Measurements from ENCODE around the gene NKG7. TPM values are rescaled to one million over a fixed set of nuclear protein-coding genes. Genes with fewer than 3 reads are reported as not detected.
A peak's percentile ranks its signal among the peaks of the same experiment; 100 is the strongest.

Gene NKG7
- total and polyA plus RNA-seq, 2 donors: 10.5 to 11.6 TPM

- DNase-seq (ENCODE audit: low read depth in 6 of 9, low spot score in 9 of 9): peak in 8 of 9 donors; percentile 76 to 94 (median 86)
- Histone ChIP-seq H3K27me3 (ENCODE audit: control insufficient read depth in 2 of 2, insufficient read depth in 1 of 2, low read length in 1 of 2) (no peaks in the 10 kb centered on the region), H3K36me3 (ENCODE audit: control insufficient read depth in 2 of 2, insufficient read depth in 2 of 2, low read length in 1 of 2) (peaks cover 16 to 27% of the 10 kb centered on the region in 2 donors), H3K4me1 (ENCODE audit: control insufficient read depth in 2 of 2, insufficient read depth in 2 of 2, low read length in 2 of 2) (peaks cover 8 to 31% of the 10 kb centered on the region in 2 donors), H3K4me3 (ENCODE audit: low read length in 2 of 2) (no peak overlapping the region), H3K27ac (ENCODE audit: low read depth in 1 of 2, low read length in 1 of 2) (peak overlapping the region; percentile 73 to 80), H3K9me3 (ENCODE audit: control insufficient read depth in 2 of 2, insufficient read depth in 1 of 2, low read length in 1 of 2) (no peaks in the 10 kb centered on the region)
- WGBS: 6% methylated on average over 8 of the region's 8 CpGs
Observed at GRCh38 chr19:51354742-51355148, 17.7 kb downstream of the NKG7 start.

- Histone ChIP-seq H3K4me1 (ENCODE audit: control insufficient read depth in 2 of 2, insufficient read depth in 2 of 2, low read length in 2 of 2) (peaks cover 8 to 26% of the 10 kb centered on the region in 2 donors), H3K4me3 (ENCODE audit: low read length in 2 of 2) (no peak overlapping the region), H3K9me3 (ENCODE audit: control insufficient read depth in 2 of 2, insufficient read depth in 1 of 2, low read length in 1 of 2) (no peaks in the 10 kb centered on the region), H3K27ac (ENCODE audit: low read depth in 1 of 2, low read length in 1 of 2) (peak overlapping the region; percentile 73 to 80), H3K36me3 (ENCODE audit: control insufficient read depth in 2 of 2, insufficient read depth in 2 of 2, low read length in 1 of 2) (peaks cover 18 to 31% of the 10 kb centered on the region in 2 donors), H3K27me3 (ENCODE audit: control insufficient read depth in 2 of 2, insufficient read depth in 1 of 2, low read length in 1 of 2) (no peaks in the 10 kb centered on the region)
- no peak for DNase-seq (ENCODE audit: low read depth in 6 of 9, low spot score in 9 of 9)
- WGBS: 93% methylated on average over 12 of the region's 12 CpGs
Observed at GRCh38 chr19:51354103-51354741, 18.2 kb downstream of the NKG7 start.

- Histone ChIP-seq H3K4me3 (ENCODE audit: low read length in 2 of 2) (no peak overlapping the region), H3K27ac (ENCODE audit: low read depth in 1 of 2, low read length in 1 of 2) (no peak overlapping the region), H3K36me3 (ENCODE audit: control insufficient read depth in 2 of 2, insufficient read depth in 2 of 2, low read length in 1 of 2) (peaks cover 18 to 31% of the 10 kb centered on the region in 2 donors), H3K9me3 (ENCODE audit: control insufficient read depth in 2 of 2, insufficient read depth in 1 of 2, low read length in 1 of 2) (no peaks in the 10 kb centered on the region), H3K4me1 (ENCODE audit: control insufficient read depth in 2 of 2, insufficient read depth in 2 of 2, low read length in 2 of 2) (peaks cover 8 to 19% of the 10 kb centered on the region in 2 donors), H3K27me3 (ENCODE audit: control insufficient read depth in 2 of 2, insufficient read depth in 1 of 2, low read length in 1 of 2) (no peaks in the 10 kb centered on the region)
- 97% methylated on average over 16 of the region's 16 CpGs for WGBS
- no peak for DNase-seq (ENCODE audit: low read depth in 6 of 9, low spot score in 9 of 9)
Observed at GRCh38 chr19:51352783-51353360, 19.6 kb downstream of the NKG7 start.

- H3K27me3 ChIP-seq (ENCODE audit: control insufficient read depth in 2 of 2, insufficient read depth in 1 of 2, low read length in 1 of 2): no peaks in the 10 kb centered on the region
- peaks cover 8 to 15% of the 10 kb centered on the region in 2 donors for H3K4me1 ChIP-seq (ENCODE audit: control insufficient read depth in 2 of 2, insufficient read depth in 2 of 2, low read length in 2 of 2)
- peaks cover 20 to 45% of the 10 kb centered on the region in 2 donors for H3K36me3 ChIP-seq (ENCODE audit: control insufficient read depth in 2 of 2, insufficient read depth in 2 of 2, low read length in 1 of 2)
- no peak overlapping the region for H3K4me3 ChIP-seq (ENCODE audit: low read length in 2 of 2)
- peaks cover 0 to 1% of the 10 kb centered on the region in 2 donors for H3K9me3 ChIP-seq (ENCODE audit: control insufficient read depth in 2 of 2, insufficient read depth in 1 of 2, low read length in 1 of 2)
- no peak for DNase-seq (ENCODE audit: low read depth in 6 of 9, low spot score in 9 of 9)
- no peak overlapping the region for H3K27ac ChIP-seq (ENCODE audit: low read depth in 1 of 2, low read length in 1 of 2)
- WGBS: 93% methylated on average over 11 of the region's 11 CpGs
Observed at GRCh38 chr19:51351266-51351990, 21.0 kb downstream of the NKG7 start.

- Histone ChIP-seq H3K4me1 (ENCODE audit: control insufficient read depth in 2 of 2, insufficient read depth in 2 of 2, low read length in 2 of 2) (peaks cover 0 to 2% of the 10 kb centered on the region in 2 donors), H3K27me3 (ENCODE audit: control insufficient read depth in 2 of 2, insufficient read depth in 1 of 2, low read length in 1 of 2) (peaks cover 0 to 2% of the 10 kb centered on the region in 2 donors), H3K9me3 (ENCODE audit: control insufficient read depth in 2 of 2, insufficient read depth in 1 of 2, low read length in 1 of 2) (peaks cover 0 to 1% of the 10 kb centered on the region in 2 donors), H3K36me3 (ENCODE audit: control insufficient read depth in 2 of 2, insufficient read depth in 2 of 2, low read length in 1 of 2) (peaks cover 21 to 52% of the 10 kb centered on the region in 2 donors), H3K27ac (ENCODE audit: low read depth in 1 of 2, low read length in 1 of 2) (no peak overlapping the region), H3K4me3 (ENCODE audit: low read length in 2 of 2) (no peak overlapping the region)
- no peak for DNase-seq (ENCODE audit: low read depth in 6 of 9, low spot score in 9 of 9)
- 80% methylated on average over 10 of the region's 10 CpGs for WGBS
Observed at GRCh38 chr19:51347209-51347928, 25.1 kb downstream of the NKG7 start.

GRCh38 chr19:51346742-51347141 lies 25.7 kb downstream of the NKG7 start:
- no peak for DNase-seq (ENCODE audit: low read depth in 6 of 9, low spot score in 9 of 9)
- no peak overlapping the region for H3K4me3 ChIP-seq (ENCODE audit: low read length in 2 of 2)
- peaks cover 21 to 48% of the 10 kb centered on the region in 2 donors for H3K36me3 ChIP-seq (ENCODE audit: control insufficient read depth in 2 of 2, insufficient read depth in 2 of 2, low read length in 1 of 2)
- H3K9me3 ChIP-seq (ENCODE audit: control insufficient read depth in 2 of 2, insufficient read depth in 1 of 2, low read length in 1 of 2): peaks cover 0 to 1% of the 10 kb centered on the region in 2 donors
- H3K27ac ChIP-seq (ENCODE audit: low read depth in 1 of 2, low read length in 1 of 2): no peak overlapping the region
- H3K4me1 ChIP-seq (ENCODE audit: control insufficient read depth in 2 of 2, insufficient read depth in 2 of 2, low read length in 2 of 2): peaks cover 0 to 2% of the 10 kb centered on the region in 2 donors
- 94% methylated on average over 17 of the region's 17 CpGs for WGBS
- peaks cover 0 to 7% of the 10 kb centered on the region in 2 donors for H3K27me3 ChIP-seq (ENCODE audit: control insufficient read depth in 2 of 2, insufficient read depth in 1 of 2, low read length in 1 of 2)

- H3K4me1 ChIP-seq (ENCODE audit: control insufficient read depth in 2 of 2, insufficient read depth in 2 of 2, low read length in 2 of 2): peaks cover 0 to 2% of the 10 kb centered on the region in 2 donors
- no peak overlapping the region for H3K27ac ChIP-seq (ENCODE audit: low read depth in 1 of 2, low read length in 1 of 2)
- WGBS: 98% methylated on average over 9 of the region's 9 CpGs
- peaks cover 0 to 1% of the 10 kb centered on the region in 2 donors for H3K9me3 ChIP-seq (ENCODE audit: control insufficient read depth in 2 of 2, insufficient read depth in 1 of 2, low read length in 1 of 2)
- no peak overlapping the region for H3K4me3 ChIP-seq (ENCODE audit: low read length in 2 of 2)
- peaks cover 11 to 23% of the 10 kb centered on the region in 2 donors for H3K27me3 ChIP-seq (ENCODE audit: control insufficient read depth in 2 of 2, insufficient read depth in 1 of 2, low read length in 1 of 2)
- H3K36me3 ChIP-seq (ENCODE audit: control insufficient read depth in 2 of 2, insufficient read depth in 2 of 2, low read length in 1 of 2): peaks cover 12 to 34% of the 10 kb centered on the region in 2 donors
- DNase-seq (ENCODE audit: low read depth in 6 of 9, low spot score in 9 of 9): no peak
Observed at GRCh38 chr19:51345076-51345620, 27.3 kb downstream of the NKG7 start.

GRCh38 chr19:51342631-51343569 lies 29.6 kb downstream of the NKG7 start:
- Histone ChIP-seq H3K27ac (ENCODE audit: low read depth in 1 of 2, low read length in 1 of 2) (no peak overlapping the region), H3K36me3 (ENCODE audit: control insufficient read depth in 2 of 2, insufficient read depth in 2 of 2, low read length in 1 of 2) (peaks cover 6 to 25% of the 10 kb centered on the region in 2 donors), H3K9me3 (ENCODE audit: control insufficient read depth in 2 of 2, insufficient read depth in 1 of 2, low read length in 1 of 2) (peaks cover 0 to 4% of the 10 kb centered on the region in 2 donors), H3K4me3 (ENCODE audit: low read length in 2 of 2) (no peak overlapping the region), H3K27me3 (ENCODE audit: control insufficient read depth in 2 of 2, insufficient read depth in 1 of 2, low read length in 1 of 2) (peaks cover 22 to 39% of the 10 kb centered on the region in 2 donors), H3K4me1 (ENCODE audit: control insufficient read depth in 2 of 2, insufficient read depth in 2 of 2, low read length in 2 of 2) (peaks cover 8 to 18% of the 10 kb centered on the region in 2 donors)
- no peak for DNase-seq (ENCODE audit: low read depth in 6 of 9, low spot score in 9 of 9)
- WGBS: 69% methylated on average over 9 of the region's 9 CpGs
